Osteocyte (in vitro differentiated cells): ENCODE measurements around the gene HOXD11. TPM values are rescaled to one million over a fixed set of nuclear protein-coding genes. Genes with fewer than 3 reads are reported as not detected.

Experiments
- DNase-seq: peaks from one replicate; pipeline ENCODE4 v3.0.0; 2021; ENCODE audit warnings: mixed read lengths; ENCODE audit not compliant: unreplicated experiment; ENCODE audit errors: extremely low spot score
- H3K27ac Mint-ChIP-seq: one replicate; pipeline ENCODE4 v1.8.0; 2021; ENCODE audit warnings: mild to moderate bottlenecking, mixed read lengths; ENCODE audit not compliant: unreplicated experiment
- H3K27me3 Mint-ChIP-seq: one replicate; pipeline ENCODE4 v1.8.0; 2021; ENCODE audit warnings: mixed read lengths; ENCODE audit not compliant: unreplicated experiment
- H3K36me3 Mint-ChIP-seq: one replicate; pipeline ENCODE4 v1.8.0; 2021; ENCODE audit warnings: mixed read lengths; ENCODE audit not compliant: unreplicated experiment
- H3K4me1 Mint-ChIP-seq: one replicate; pipeline ENCODE4 v1.8.0; 2021; ENCODE audit warnings: mixed read lengths; ENCODE audit not compliant: unreplicated experiment
- H3K4me3 Mint-ChIP-seq: one replicate; pipeline ENCODE4 v1.8.0; 2021; ENCODE audit warnings: mild to moderate bottlenecking, moderate library complexity, mixed read lengths; ENCODE audit not compliant: unreplicated experiment
- H3K9me3 Mint-ChIP-seq: one replicate; pipeline ENCODE4 v1.8.0; 2021; ENCODE audit warnings: mixed read lengths; ENCODE audit not compliant: unreplicated experiment
- CTCF ChIP-seq: fragments of 200-600 bp; sonication (generic); IDR thresholded peaks from 2 replicates; pipeline ENCODE4 v1.5.0; 2021; ENCODE audit warnings: antibody characterized with exemption, mild to moderate bottlenecking, moderate library complexity
- total RNA-seq: library from RNA; stranded (reverse); gene quantifications from 2 replicates; pipeline ENCODE4 v1.2.1, GENCODE V29; 2021

Gene HOXD11
- total RNA-seq, 1 donor from 2014 or later = not detected

DNA sequence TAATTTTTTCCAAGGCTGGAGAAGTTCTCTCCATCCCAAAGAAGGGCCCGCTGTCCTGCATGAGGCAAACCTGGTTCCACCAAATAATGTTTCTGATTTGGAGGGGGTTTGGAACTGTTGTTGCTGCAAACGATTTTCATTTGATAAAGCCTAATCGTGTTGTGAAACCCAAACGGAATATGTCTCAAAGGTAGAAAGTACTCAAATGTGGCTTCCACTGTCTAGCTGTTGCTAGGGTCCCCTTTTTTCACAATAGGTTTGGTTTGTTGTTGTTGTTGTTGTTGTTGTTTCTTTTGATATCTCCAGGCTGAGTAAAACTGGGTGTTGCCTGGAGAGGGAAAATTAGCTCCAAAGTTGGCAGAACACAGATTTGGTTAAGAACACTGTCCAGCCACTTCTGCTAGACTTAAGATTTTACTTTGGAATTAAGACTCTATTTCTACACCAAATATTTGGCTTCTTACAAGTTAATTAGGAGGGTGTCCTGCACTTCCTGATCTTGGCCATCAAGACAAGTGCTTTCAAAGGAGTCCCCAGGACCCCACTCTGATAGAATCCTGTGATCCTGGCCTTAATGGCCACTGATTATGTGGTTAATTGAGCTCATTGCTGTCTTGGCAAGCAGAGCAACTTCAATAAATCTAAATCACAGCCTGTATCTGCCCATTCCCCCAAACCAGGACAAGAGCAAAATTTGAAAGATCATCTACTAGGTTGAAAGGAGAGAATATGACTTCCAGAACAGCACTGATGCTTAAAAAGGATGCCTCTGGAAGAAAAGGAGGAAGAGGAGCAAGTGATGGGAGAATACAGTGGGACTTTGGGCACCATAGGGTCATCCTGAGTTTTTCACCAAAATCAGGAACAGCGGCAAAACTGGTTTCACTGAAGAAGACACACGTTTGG is 17.9 kb upstream of the HOXD11 start:
- no peak overlapping the region for H3K4me3 Mint-ChIP-seq
- DNase-seq = no peak
- H3K27me3 Mint-ChIP-seq = peaks cover 90% of the 10 kb centered on the region
- no peak overlapping the region for H3K27ac Mint-ChIP-seq
- H3K9me3 Mint-ChIP-seq = no peaks in the 10 kb centered on the region
- H3K36me3 Mint-ChIP-seq = no peaks in the 10 kb centered on the region
- no peak for TF ChIP-seq CTCF
- peaks cover 31% of the 10 kb centered on the region for H3K4me1 Mint-ChIP-seq

GRCh38 chr2:176089843-176090395 is 17.2 kb upstream of the HOXD11 start:
- peaks cover 26% of the 10 kb centered on the region for H3K4me1 Mint-ChIP-seq
- TF ChIP-seq CTCF = no peak
- no peak overlapping the region for H3K27ac Mint-ChIP-seq
- H3K27me3 Mint-ChIP-seq = peaks cover 90% of the 10 kb centered on the region
- H3K9me3 Mint-ChIP-seq = no peaks in the 10 kb centered on the region
- H3K4me3 Mint-ChIP-seq = no peak overlapping the region
- DNase-seq = no peak
- no peaks in the 10 kb centered on the region for H3K36me3 Mint-ChIP-seq

GRCh38 chr2:176090862-176091261 is 16.2 kb upstream of the HOXD11 start:
- H3K9me3 Mint-ChIP-seq = no peaks in the 10 kb centered on the region
- H3K36me3 Mint-ChIP-seq = no peaks in the 10 kb centered on the region
- no peak for TF ChIP-seq CTCF
- no peak for DNase-seq
- peaks cover 91% of the 10 kb centered on the region for H3K27me3 Mint-ChIP-seq
- H3K27ac Mint-ChIP-seq = no peak overlapping the region
- H3K4me1 Mint-ChIP-seq = peaks cover 26% of the 10 kb centered on the region
- H3K4me3 Mint-ChIP-seq = no peak overlapping the region

- Mint-ChIP-seq H3K27me3 (peaks cover 92% of the 10 kb centered on the region), H3K27ac (no peak overlapping the region), H3K36me3 (no peaks in the 10 kb centered on the region), H3K4me1 (peaks cover 27% of the 10 kb centered on the region), H3K4me3 (peak overlapping the region; percentile 58), H3K9me3 (no peaks in the 10 kb centered on the region)
- no peak for TF ChIP-seq CTCF
- peak; percentile 57 for DNase-seq
Observed at GRCh38 chr2:176091329-176092258, 15.5 kb upstream of the HOXD11 start.
